LHCN-M2 (cell line): ENCODE results near the gene PGRMC2. TPM values are rescaled to one million over a fixed set of nuclear protein-coding genes. Genes with fewer than 3 reads are reported as not detected.
A peak's percentile ranks its signal among the peaks of the same experiment; 100 is the strongest.

ENCODE experiments used
- DNase-seq: peaks from one replicate; pipeline ENCODE4 v3.0.0-alpha.2; 2012; ENCODE audit warnings: low read depth
- total RNA-seq: library from RNA; depleted of rRNA; stranded (reverse); fragments of >200 nt; gene quantifications from 2 replicates; pipeline ENCODE4 v1.2.3, GENCODE V29; 2014

Gene PGRMC2
- total RNA-seq, 1 experiment from 2014 or later = 23.5 TPM

DNA sequence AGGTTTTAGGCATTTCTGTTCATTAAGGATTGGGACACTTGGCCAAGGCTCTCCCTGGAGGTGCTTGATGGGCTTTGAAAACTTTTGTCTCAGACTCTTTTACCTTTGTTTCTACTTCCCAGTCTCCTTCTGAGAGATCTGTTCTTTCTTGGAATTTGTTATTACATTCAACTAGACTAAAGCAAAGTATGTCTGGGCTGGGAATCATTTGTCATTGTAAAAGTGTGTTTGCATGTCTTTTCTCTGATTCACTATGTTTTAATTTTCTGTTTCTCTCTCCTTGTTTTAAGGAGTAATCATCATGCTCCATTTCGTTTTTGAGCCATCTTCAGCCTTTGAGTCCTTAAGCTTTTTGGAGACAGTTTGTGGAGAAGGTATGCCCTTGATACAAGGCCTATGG is 12.2 kb upstream of the PGRMC2 start:
- DNase-seq = no peak

GRCh38 chr4:128298852-128299251 is 11.2 kb upstream of the PGRMC2 start:
- DNase-seq = peak; percentile 13

- no peak for DNase-seq
Measured at GRCh38 chr4:128298146-128298758, 10.6 kb upstream of the PGRMC2 start.

DNA sequence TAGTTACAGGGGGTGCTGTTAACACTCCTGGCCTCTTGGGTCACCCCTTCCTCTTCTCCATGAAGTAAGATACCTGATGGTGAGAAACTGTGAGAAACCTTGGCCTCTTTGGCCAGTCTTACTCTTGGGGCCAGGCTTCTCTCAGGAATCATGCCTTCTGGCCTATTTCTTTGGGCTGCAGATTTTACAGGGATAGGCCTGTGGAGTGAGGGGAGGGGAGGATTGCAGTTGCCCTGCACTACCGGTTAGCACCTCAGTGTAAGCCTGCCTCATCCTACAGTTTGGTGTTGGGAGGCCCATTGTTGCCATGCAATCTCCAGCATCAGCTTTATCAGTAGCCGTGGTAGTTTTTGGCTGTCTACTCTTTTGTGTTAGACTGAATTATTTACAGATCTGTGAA is 7.6 kb upstream of the PGRMC2 start:
- DNase-seq = no peak

DNA sequence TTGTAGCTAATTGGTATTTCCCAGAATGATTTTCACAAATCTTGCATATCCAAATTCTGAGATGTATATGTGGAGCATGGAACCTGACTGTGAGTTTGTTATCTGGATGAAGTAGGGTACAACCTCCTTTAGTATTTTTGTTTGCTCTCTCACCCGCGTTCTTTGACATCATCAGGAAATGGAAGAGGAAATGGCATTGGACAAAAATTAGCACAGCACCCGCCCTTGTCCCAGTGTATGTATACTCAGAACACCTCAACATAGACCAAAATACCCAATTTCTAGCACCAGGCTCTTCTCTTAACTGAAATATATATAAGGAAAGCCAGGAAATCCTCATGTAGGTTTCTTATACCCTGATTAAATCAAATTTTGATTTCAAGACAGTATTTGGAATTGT is 6.9 kb upstream of the PGRMC2 start:
- DNase-seq = no peak

DNA sequence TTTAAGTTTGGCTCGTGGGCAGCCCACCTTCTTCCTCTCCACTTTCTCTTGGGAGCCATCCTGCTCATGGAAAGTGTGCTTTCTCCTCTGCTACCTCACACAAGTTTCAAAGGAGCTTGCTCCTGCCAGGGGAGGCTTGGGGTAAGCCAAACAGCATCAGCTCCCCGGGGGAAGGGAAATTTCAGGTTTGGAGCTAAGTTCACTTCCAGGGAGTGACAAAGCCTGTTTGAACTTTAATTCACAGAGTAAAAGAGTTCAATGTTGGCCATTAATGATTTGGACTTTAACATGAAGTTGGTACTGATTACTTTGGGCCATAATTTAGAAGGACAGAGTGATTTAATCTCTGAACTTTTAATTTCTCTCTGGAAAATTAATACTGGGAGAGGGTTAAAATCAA is 4.7 kb upstream of the PGRMC2 start:
- DNase-seq = no peak

GRCh38 chr4:128291096-128291495 is 3.5 kb upstream of the PGRMC2 start:
- no peak for DNase-seq

GRCh38 chr4:128290526-128290925 is 2.9 kb upstream of the PGRMC2 start:
- DNase-seq = no peak

DNA sequence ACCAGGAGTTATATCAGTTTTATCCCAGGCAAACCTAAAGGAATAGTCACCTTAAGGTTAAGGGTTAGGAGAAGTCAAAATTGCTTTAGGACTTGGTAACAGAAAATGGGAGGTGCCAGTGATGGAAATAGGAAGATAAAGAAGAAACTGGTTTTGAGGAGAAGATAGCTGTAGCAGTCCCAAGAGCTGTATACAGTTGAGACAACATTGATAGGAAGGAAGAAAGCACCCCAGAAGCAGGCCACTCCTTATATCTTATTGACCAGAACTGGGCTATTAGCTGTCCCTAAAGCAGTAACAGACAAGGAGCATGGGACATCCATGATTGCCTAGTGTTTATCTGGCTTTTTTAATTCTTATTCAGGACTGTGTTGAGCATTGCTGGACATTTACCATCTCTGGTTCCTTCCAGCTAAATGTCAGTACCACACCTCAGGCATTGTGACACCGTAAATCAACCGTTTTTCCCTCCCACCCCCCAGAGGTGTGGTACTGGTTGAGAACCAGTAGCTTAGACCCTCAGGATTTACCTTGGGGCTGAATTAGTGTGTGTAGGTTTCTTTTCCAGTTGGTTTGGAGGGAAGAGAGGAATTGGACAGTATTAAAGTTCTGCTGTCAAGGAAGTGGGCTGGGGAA is 2.0 kb upstream of the PGRMC2 start:
- no peak for DNase-seq

GRCh38 chr4:128288689-128289106 is 1.1 kb upstream of the PGRMC2 start:
- peak; percentile 26 for DNase-seq

DNA sequence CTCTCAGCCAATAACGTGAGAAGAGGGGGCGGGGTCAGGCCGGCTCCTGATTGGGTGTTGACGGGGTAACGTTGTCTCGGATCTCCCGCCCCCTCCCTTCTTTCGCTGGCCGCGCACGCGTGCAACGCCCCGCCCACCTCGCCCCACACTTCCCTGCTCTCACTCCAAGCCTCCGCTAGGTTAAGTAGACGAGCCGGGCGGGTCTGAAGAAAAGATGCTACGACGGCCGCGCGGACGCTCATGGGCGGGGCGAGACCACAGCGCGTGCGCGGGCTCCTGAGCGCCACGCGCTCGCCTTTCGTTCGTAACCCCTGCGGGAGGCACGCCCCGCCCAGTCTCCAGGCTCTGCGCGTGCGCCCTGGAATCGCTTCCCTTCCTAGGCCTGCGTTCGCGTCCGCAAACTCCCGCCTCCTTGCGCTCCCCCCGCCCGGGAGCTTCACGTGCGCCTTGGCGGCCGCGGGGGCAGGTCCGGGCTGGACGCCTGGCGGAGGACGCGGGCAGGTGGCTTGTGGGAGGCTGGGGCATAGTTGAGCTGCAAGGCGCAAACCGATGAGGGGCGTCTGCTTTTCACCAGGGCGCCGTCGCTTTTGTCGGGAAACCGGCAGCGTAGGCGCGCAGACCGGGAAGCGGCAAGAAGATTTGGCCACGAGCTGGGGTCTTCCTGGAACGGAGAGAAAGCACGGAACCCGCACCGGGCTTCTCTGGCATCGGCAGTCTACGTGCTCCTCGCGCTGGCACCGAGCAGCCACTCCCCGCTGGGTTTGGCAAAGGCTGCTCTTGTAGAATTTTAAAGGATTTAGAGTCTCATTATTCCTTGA is 467 bp upstream of the PGRMC2 start:
- DNase-seq = peak; percentile 99

GRCh38 chr4:128286474-128287058 is 1.0 kb downstream of the PGRMC2 start:
- peak; percentile 35 for DNase-seq

- no peak for DNase-seq
Measured at GRCh38 chr4:128285085-128285997, 2.3 kb downstream of the PGRMC2 start.

- DNase-seq = no peak
Measured at GRCh38 chr4:128284317-128284716, 3.3 kb downstream of the PGRMC2 start.

GRCh38 chr4:128283071-128283470 is 4.5 kb downstream of the PGRMC2 start:
- DNase-seq = no peak

GRCh38 chr4:128282516-128282915 is 5.1 kb downstream of the PGRMC2 start:
- DNase-seq = no peak

- DNase-seq = no peak
Measured at GRCh38 chr4:128281354-128281753, 6.3 kb downstream of the PGRMC2 start.

DNA sequence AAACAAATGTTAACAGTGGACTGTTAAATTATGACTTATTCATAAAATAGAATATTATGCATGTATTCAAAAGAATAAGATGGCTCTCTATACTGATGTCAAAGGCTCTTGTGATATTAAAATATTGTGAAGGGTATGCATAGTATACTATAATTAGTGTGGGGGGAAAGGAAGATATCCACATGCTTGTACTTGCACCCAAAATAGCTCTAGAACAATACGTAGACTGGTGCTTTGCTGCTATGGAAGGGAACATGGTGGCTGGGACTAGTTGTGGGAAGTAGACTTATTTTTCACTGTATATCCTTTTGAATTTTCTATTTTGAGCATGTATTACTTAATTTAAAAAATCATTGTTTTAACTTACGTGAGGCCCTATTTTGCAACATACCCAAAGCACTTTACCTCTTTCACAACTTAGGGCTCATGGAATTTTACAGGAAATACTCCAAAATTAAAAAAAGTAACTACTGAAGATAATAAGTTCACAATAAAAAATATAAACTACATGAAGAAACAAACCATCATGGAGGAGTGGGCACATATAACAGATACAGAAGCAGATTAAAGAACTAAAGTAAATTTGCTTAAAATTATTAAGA is 7.9 kb downstream of the PGRMC2 start:
- no peak for DNase-seq

- DNase-seq = no peak
Measured at GRCh38 chr4:128277856-128278255, 9.8 kb downstream of the PGRMC2 start.

- DNase-seq = peak; percentile 72
Measured at GRCh38 chr4:128275346-128275745, 12.3 kb downstream of the PGRMC2 start.

DNA sequence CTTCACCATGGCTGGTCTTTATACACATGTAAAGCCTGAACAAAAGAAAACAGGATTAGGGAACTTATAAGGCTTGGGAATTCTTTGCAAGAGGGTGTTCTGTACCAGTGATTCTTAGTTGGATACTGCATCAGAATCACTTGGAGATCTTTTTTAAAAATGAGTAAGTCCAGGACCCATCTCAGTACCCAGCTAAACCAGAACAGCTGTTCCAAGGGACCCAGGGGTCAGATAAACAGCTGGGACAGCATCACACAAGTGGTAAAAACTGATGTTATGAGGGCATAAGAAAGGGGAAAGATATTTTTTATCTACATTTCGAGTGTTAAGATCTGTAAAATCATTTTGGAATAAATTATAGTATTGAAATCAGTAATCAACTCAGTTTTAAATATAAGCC is 16.1 kb downstream of the PGRMC2 start:
- peak; percentile 91 for DNase-seq
